HEK293T (cell line): ENCODE measurements around the gene PPP2R3C.

Experiments
- FOXA1 ChIP-seq: fragments of 450-650 bp; IDR thresholded peaks from 2 replicates; pipeline ENCODE4 v1.6.1; 2016; ENCODE audit warnings: mild to moderate bottlenecking
- FOXM1 ChIP-seq: fragments of 450-650 bp; IDR thresholded peaks from 2 replicates; pipeline ENCODE4 v1.6.1; 2017; ENCODE audit warnings: mild to moderate bottlenecking, borderline replicate concordance
- NFRKB ChIP-seq: fragments of 450-650 bp; IDR thresholded peaks from 2 replicates; pipeline ENCODE4 v1.6.1; 2016; ENCODE audit warnings: mild to moderate bottlenecking, moderate library complexity
- TARDBP ChIP-seq: fragments of 450-650 bp; IDR thresholded peaks from 2 replicates; pipeline ENCODE4 v1.6.1; 2016

DNA sequence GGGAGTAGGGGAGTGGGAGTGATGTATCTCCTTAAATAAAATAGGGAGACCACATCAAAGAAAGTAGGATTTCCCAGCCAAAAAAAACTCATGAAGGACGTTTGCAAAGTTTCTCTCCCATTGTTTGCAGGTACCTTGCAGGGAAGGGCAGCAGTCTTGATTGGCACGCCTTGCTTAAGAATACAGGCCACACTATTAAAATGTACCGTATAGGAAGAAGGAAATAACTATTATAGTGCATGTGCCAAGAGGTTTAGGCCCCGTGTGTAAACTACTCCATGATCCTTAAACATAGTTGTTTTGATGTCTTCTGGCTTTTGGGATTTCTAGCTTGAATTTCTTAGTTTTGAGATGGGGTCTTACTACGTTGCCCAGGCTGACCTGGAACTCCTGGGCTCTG lies 43.1 kb upstream of the PPP2R3C start:
- TF ChIP-seq FOXM1 (no peak), TARDBP (no peak), FOXA1 (no peak), NFRKB (no peak)
